ENCODE measurements around the gene FRMD4A.
A peak's percentile ranks its signal among the peaks of the same experiment; 100 is the strongest.
"Not testable (repeated sequence)": the region's sequence is repeated elsewhere in the genome, so short reads cannot be mapped to it uniquely, and the experiment has no call there.

FRMD4A gene

GRCh38 chr10:13803566-13804554, 526.9 kb downstream of the FRMD4A start:
- DNase-seq = no peak

GRCh38 chr10:13801907-13802288, 528.8 kb downstream of the FRMD4A start:
- DNase-seq = no peak

GRCh38 chr10:13801156-13801906, 529.4 kb downstream of the FRMD4A start:
- DNase-seq = no peak

GRCh38 chr10:13797164-13797563, 533.6 kb downstream of the FRMD4A start:
- DNase-seq = no peak

- no peak for DNase-seq
Measured at GRCh38 chr10:13795653-13796555, 534.8 kb downstream of the FRMD4A start.

- no peak for DNase-seq
Measured at GRCh38 chr10:13794992-13795612, 535.6 kb downstream of the FRMD4A start.

GRCh38 chr10:13792006-13792405, 538.7 kb downstream of the FRMD4A start:
- DNase-seq = no peak

- no peak for DNase-seq
Measured at GRCh38 chr10:13791483-13791882, 539.2 kb downstream of the FRMD4A start.

GRCh38 chr10:13790196-13790595, 540.5 kb downstream of the FRMD4A start:
- DNase-seq = no peak

GRCh38 chr10:13789448-13789829, 541.3 kb downstream of the FRMD4A start:
- no peak for DNase-seq

GRCh38 chr10:13788711-13789447, 541.8 kb downstream of the FRMD4A start:
- DNase-seq = no peak

GRCh38 chr10:13788320-13788600, 542.5 kb downstream of the FRMD4A start:
- no peak for DNase-seq

- DNase-seq = peak; percentile 77
Measured at GRCh38 chr10:13787015-13787421, 543.7 kb downstream of the FRMD4A start.

GRCh38 chr10:13784067-13784466, 546.7 kb downstream of the FRMD4A start:
- peak; percentile 21 for DNase-seq

- no peak for DNase-seq
Measured at GRCh38 chr10:13779748-13780147, 551.0 kb downstream of the FRMD4A start.

GRCh38 chr10:13778693-13778960, 552.1 kb downstream of the FRMD4A start:
- not testable (repeated sequence) for DNase-seq

- DNase-seq = no peak
Measured at GRCh38 chr10:13776861-13777311, 553.8 kb downstream of the FRMD4A start.

GRCh38 chr10:13775786-13776775, 554.6 kb downstream of the FRMD4A start:
- DNase-seq = no peak

- DNase-seq = no peak
Measured at GRCh38 chr10:13774303-13774893, 556.3 kb downstream of the FRMD4A start.

GRCh38 chr10:13773496-13774170, 557.1 kb downstream of the FRMD4A start:
- no peak for DNase-seq
